Suprapubic skin (tissue), 4 donors: Measurements from ENCODE around the gene TMEM260.

Source experiments
- CTCF ChIP-seq, 2 donors: fragments of 200-600 bp in 1 of 2; fragments of 450-650 bp in 1 of 2; sonication (generic) in 1 of 2; IDR thresholded peaks; one replicate each; pipeline ENCODE4 v1.5.1; 2016 to 2019; ENCODE audit warnings: antibody characterized with exemption in 2 of 2, mild to moderate bottlenecking in 1 of 2, moderate library complexity in 1 of 2
- POLR2A ChIP-seq, 2 donors: fragments of 450-650 bp; IDR thresholded peaks; one replicate each; pipeline ENCODE4 v1.6.1; 2017; ENCODE audit warnings: antibody characterized with exemption in 2 of 2, mild to moderate bottlenecking in 2 of 2, moderate library complexity in 2 of 2
- POLR2AphosphoS5 ChIP-seq, 3 donors: sonication (generic); formaldehyde crosslinking; IDR thresholded peaks; one replicate each; pipeline ENCODE4 v1.6.1; 2017; ENCODE audit warnings: antibody characterized with exemption in 3 of 3

GRCh38 chr14:56608689-56609088 is 29.1 kb downstream of the TMEM260 start:
- TF ChIP-seq CTCF (IDR thresholded peaks at IDR 0.05) (no peak), POLR2A (IDR thresholded peaks at IDR 0.05) (no peak), POLR2AphosphoS5 (IDR thresholded peaks at IDR 0.05) (no peak)
